Activated CD4-positive, alpha-beta T cell treated with anti-CD3 and anti-CD28 coated beads for 36 hours (primary cell): ENCODE measurements around the gene SLC29A3. TPM values are rescaled to one million over a fixed set of nuclear protein-coding genes. Genes with fewer than 3 reads are reported as not detected.
A peak's percentile ranks its signal among the peaks of the same experiment; 100 is the strongest.

ENCODE experiments used
- ATAC-seq: fragments of 200-7000 bp; cut with Tn5 transposase; one replicate; pipeline ENCODE4 v1.10.0; 2021; ENCODE audit warnings: mild to moderate bottlenecking, moderate library complexity
- CTCF ChIA-PET: fragments of 350-600 bp; sonication (Branson Sonifier 250); formaldehyde crosslinking; loops from one replicate; lab custom pipeline; 2021; ENCODE audit warnings: antibody characterized with exemption; lab: Charles Lee
- POLR2A ChIA-PET: fragments of 350-600 bp; sonication (Branson Sonifier 250); formaldehyde crosslinking; loops from one replicate; lab custom pipeline; 2021; ENCODE audit warnings: antibody characterized with exemption, inconsistent platforms; lab: Charles Lee
- DNase-seq: peaks from one replicate; pipeline ENCODE4 v3.0.0-alpha.2; 2020
- H3K27ac Mint-ChIP-seq: one replicate; pipeline ENCODE4 v1.8.0; 2021; ENCODE audit warnings: mixed read lengths
- H3K27me3 Mint-ChIP-seq: one replicate; pipeline ENCODE4 v1.8.0; 2021; ENCODE audit warnings: mixed read lengths
- H3K36me3 Mint-ChIP-seq: one replicate; pipeline ENCODE4 v1.8.0; 2021; ENCODE audit warnings: low read depth, mixed read lengths
- H3K4me1 Mint-ChIP-seq: one replicate; pipeline ENCODE4 v1.8.0; 2021; ENCODE audit warnings: mixed read lengths
- H3K4me3 Mint-ChIP-seq: one replicate; pipeline ENCODE4 v1.8.0; 2021; ENCODE audit warnings: mild to moderate bottlenecking, moderate library complexity, mixed read lengths
- H3K9me3 Mint-ChIP-seq: one replicate; pipeline ENCODE4 v1.8.0; 2021; ENCODE audit warnings: low read depth, mixed read lengths
- intact Hi-C, 2 experiments: fragments of 100-400 bp; cut with DNase I in 1 of 2; cut with micrococcal nuclease in 1 of 2; formaldehyde crosslinking; loops; one replicate each; pipeline versions ENCODE4 v1.14.2 to v1.15.1; 2022 to 2024; cut with DNase I, micrococcal nuclease
- total RNA-seq, 2 experiments: library from RNA; stranded (reverse); gene quantifications; one replicate each; pipeline ENCODE4 v1.2.3, GENCODE V29; 2021

SLC29A3 gene
- total RNA-seq, 2 experiments from 2014 or later = 2.4 to 2.6 TPM

DNA sequence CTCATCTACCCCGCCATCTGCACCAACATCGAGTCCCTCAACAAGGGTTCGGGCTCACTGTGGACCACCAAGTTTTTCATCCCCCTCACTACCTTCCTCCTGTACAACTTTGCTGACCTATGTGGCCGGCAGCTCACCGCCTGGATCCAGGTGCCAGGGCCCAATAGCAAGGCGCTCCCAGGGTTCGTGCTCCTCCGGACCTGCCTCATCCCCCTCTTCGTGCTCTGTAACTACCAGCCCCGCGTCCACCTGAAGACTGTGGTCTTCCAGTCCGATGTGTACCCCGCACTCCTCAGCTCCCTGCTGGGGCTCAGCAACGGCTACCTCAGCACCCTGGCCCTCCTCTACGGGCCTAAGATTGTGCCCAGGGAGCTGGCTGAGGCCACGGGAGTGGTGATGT, 43.1 kb downstream of the SLC29A3 start:
- POLR2A ChIA-PET = no interaction called here
- ATAC-seq (no peak), DNase-seq (no peak)
- Mint-ChIP-seq H3K27me3 (no peaks in the 10 kb centered on the region), H3K4me3 (no peak overlapping the region), H3K36me3 (peaks cover 8% of the 10 kb centered on the region), H3K4me1 (peaks cover 2% of the 10 kb centered on the region), H3K27ac (no peak overlapping the region), H3K9me3 (no peaks in the 10 kb centered on the region)
- intact Hi-C loops = no loop called here
- CTCF ChIA-PET = no interaction called here

DNA sequence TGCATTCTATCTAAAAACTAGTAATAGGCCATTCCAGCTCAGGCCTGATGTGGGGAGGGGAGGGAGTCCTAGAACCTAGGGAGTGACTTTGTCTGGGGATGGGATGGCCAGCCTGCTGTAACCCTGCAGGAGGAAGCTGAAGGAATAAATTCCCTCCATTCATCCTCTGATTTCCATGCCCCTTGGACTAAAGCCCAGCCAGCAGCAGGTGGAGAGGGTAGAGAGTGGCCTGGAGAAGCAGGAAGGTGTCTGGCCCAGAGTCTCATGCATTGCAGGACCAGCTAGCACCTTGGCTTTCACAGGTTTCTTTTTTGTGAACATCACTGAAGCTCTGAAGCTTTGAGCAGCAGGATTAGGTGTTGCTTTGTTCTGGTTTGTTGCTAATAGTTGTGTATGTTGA, 44.9 kb downstream of the SLC29A3 start:
- no peak overlapping the region for H3K4me3 Mint-ChIP-seq
- H3K36me3 Mint-ChIP-seq = peaks cover 8% of the 10 kb centered on the region
- intact Hi-C loops = no loop called here
- ChIA-PET CTCF (interaction anchor here (1.3 kb wide), 1 partner anchor 206 kb away, joined by 3 read pairs; no protein-coding TSS in a partner anchor), POLR2A (no interaction called here)
- H3K4me1 Mint-ChIP-seq = peaks cover 2% of the 10 kb centered on the region
- ATAC-seq (no peak), DNase-seq (no peak)
- H3K27ac Mint-ChIP-seq = no peak overlapping the region
- no peaks in the 10 kb centered on the region for H3K9me3 Mint-ChIP-seq
- no peaks in the 10 kb centered on the region for H3K27me3 Mint-ChIP-seq

GRCh38 chr10:71365366-71365765, 46.3 kb downstream of the SLC29A3 start:
- DNase-seq = no peak
- ChIA-PET CTCF (interaction anchor here (0.6 to 1.8 kb wide), 5 partner anchors 11 to 979 kb away, joined by 3 to 5 read pairs (median 3); partner anchors contain the start of gene SLC29A3), POLR2A (no interaction called here)
- Mint-ChIP-seq H3K4me1 (peaks cover 2% of the 10 kb centered on the region), H3K27me3 (no peaks in the 10 kb centered on the region), H3K36me3 (peaks cover 2% of the 10 kb centered on the region), H3K4me3 (no peak overlapping the region), H3K27ac (peak overlapping the region; percentile 7), H3K9me3 (no peaks in the 10 kb centered on the region)
- intact Hi-C loops = no loop called here
- ATAC-seq = no peak

- intact Hi-C loops = no loop called here
- Mint-ChIP-seq H3K36me3 (peaks cover 2% of the 10 kb centered on the region), H3K27ac (no peak overlapping the region), H3K4me3 (no peak overlapping the region), H3K27me3 (no peaks in the 10 kb centered on the region), H3K9me3 (no peaks in the 10 kb centered on the region), H3K4me1 (peaks cover 2% of the 10 kb centered on the region)
- DNase-seq (no peak), ATAC-seq (no peak)
- POLR2A ChIA-PET = no interaction called here
- CTCF ChIA-PET = interaction anchor here (0.6 to 1.8 kb wide), 5 partner anchors 11 to 347 kb away, joined by 3 to 5 read pairs (median 4); partner anchors contain the start of gene SLC29A3
Measured at GRCh38 chr10:71366690-71367089, 47.6 kb downstream of the SLC29A3 start.

GRCh38 chr10:71367271-71367670, 48.2 kb downstream of the SLC29A3 start:
- no peak for DNase-seq
- no peak for ATAC-seq
- CTCF ChIA-PET = interaction anchor here (0.7 to 1.1 kb wide), 2 partner anchors 10 to 59 kb away, joined by 3 read pairs; no protein-coding TSS in a partner anchor
- POLR2A ChIA-PET = no interaction called here
- Mint-ChIP-seq H3K36me3 (peaks cover 2% of the 10 kb centered on the region), H3K27me3 (peaks cover 2% of the 10 kb centered on the region), H3K27ac (no peak overlapping the region), H3K9me3 (no peaks in the 10 kb centered on the region), H3K4me3 (no peak overlapping the region), H3K4me1 (peaks cover 2% of the 10 kb centered on the region)
- intact Hi-C loops = no loop called here

DNA sequence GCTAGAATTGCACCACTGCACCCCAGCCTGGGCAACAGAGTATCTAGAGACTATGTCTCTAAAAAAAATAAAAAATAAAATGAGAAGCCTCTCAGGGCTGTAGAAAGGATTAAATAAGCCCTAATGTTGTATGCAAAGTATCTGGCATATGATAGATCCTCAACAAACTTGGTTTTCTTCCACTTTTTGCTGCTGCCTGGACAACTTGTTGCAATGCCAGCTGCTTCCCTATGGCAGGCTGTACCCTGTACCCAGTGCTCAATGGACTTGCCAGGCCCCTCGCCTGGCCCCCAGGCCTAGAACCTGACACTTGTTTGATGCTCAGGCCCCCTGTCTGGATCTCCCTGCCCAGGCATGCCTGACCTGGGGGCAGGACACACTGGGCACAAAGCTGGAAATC, 49.1 kb downstream of the SLC29A3 start:
- POLR2A ChIA-PET = interaction anchor here (0.6 kb wide), 1 partner anchor 68 kb away, joined by 3 read pairs; no protein-coding TSS in a partner anchor

GRCh38 chr10:71368643-71369042, 49.6 kb downstream of the SLC29A3 start:
- H3K4me3 Mint-ChIP-seq = no peak overlapping the region
- H3K36me3 Mint-ChIP-seq = no peaks in the 10 kb centered on the region
- POLR2A ChIA-PET = interaction anchor here (0.6 kb wide), 1 partner anchor 67 kb away, joined by 3 read pairs; no protein-coding TSS in a partner anchor
- H3K4me1 Mint-ChIP-seq = peaks cover 2% of the 10 kb centered on the region
- CTCF ChIA-PET = interaction anchor here (0.6 to 1.6 kb wide), 5 partner anchors 10 to 456 kb away, joined by 3 to 6 read pairs (median 3); no protein-coding TSS in a partner anchor
- H3K27me3 Mint-ChIP-seq = peaks cover 2% of the 10 kb centered on the region
- DNase-seq (no peak), ATAC-seq (peak; percentile 44)
- H3K9me3 Mint-ChIP-seq = no peaks in the 10 kb centered on the region
- intact Hi-C loops = no loop called here
- no peak overlapping the region for H3K27ac Mint-ChIP-seq

More for the DNA sequence above, 49.1 kb downstream of the SLC29A3 start:
- CTCF ChIA-PET = interaction anchor here (0.6 to 1.5 kb wide), 3 partner anchors 9 to 456 kb away, joined by 3 to 6 read pairs (median 3); no protein-coding TSS in a partner anchor
- Mint-ChIP-seq H3K4me1 (peaks cover 2% of the 10 kb centered on the region), H3K36me3 (no peaks in the 10 kb centered on the region), H3K9me3 (no peaks in the 10 kb centered on the region), H3K4me3 (no peak overlapping the region), H3K27ac (no peak overlapping the region), H3K27me3 (peaks cover 2% of the 10 kb centered on the region)
- intact Hi-C loops = no loop called here
- DNase-seq = no peak
- ATAC-seq = no peak

GRCh38 chr10:71369602-71370001, 50.5 kb downstream of the SLC29A3 start:
- Mint-ChIP-seq H3K9me3 (no peaks in the 10 kb centered on the region), H3K27me3 (peaks cover 2% of the 10 kb centered on the region), H3K4me3 (no peak overlapping the region), H3K27ac (no peak overlapping the region), H3K36me3 (no peaks in the 10 kb centered on the region), H3K4me1 (peaks cover 1% of the 10 kb centered on the region)
- POLR2A ChIA-PET = no interaction called here
- CTCF ChIA-PET = interaction anchor here (1.1 to 1.6 kb wide), 2 partner anchors 11 to 406 kb away, joined by 3 to 4 read pairs; no protein-coding TSS in a partner anchor
- intact Hi-C loops = no loop called here
- DNase-seq (no peak), ATAC-seq (no peak)

- H3K36me3 Mint-ChIP-seq = no peaks in the 10 kb centered on the region
Measured at GRCh38 chr10:71370031-71370430, 51.0 kb downstream of the SLC29A3 start.

DNA sequence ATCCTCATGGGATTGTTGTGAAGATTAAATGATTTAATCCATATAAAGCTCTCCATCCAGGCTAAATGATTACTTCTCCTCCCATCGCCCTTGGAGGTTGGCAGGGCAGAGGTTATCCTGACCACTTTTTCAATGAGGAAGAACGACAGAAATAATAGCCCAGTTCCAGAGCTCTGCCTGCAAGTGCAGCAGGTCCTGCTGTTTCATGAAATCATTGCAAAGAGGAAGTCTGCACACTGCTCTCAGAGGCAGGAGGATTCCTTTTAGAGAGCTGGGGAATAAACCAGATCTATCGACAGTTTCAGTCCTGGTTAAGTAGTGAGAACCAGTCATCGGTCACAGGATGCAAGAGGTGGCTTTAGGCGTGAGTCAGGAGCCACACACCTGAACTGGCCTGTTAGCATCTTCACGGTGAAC, 52.7 kb downstream of the SLC29A3 start:
- peak; percentile 57 for ATAC-seq
- no peaks in the 10 kb centered on the region for H3K9me3 Mint-ChIP-seq
- POLR2A ChIA-PET = interaction anchor here (0.6 kb wide), 1 partner anchor 450 kb away, joined by 3 read pairs; no protein-coding TSS in a partner anchor
- peaks cover 2% of the 10 kb centered on the region for H3K27me3 Mint-ChIP-seq
- no peaks in the 10 kb centered on the region for H3K4me1 Mint-ChIP-seq
- no peak overlapping the region for H3K4me3 Mint-ChIP-seq
- intact Hi-C loops = no loop called here
- no peak for DNase-seq
- CTCF ChIA-PET = interaction anchor here (1.3 to 1.4 kb wide), 2 partner anchors 10 to 53 kb away, joined by 4 read pairs; partner anchors contain the start of gene SLC29A3
- no peaks in the 10 kb centered on the region for H3K36me3 Mint-ChIP-seq
- H3K27ac Mint-ChIP-seq = no peak overlapping the region

More at GRCh38 chr10:71370031-71370430, 51.0 kb downstream of the SLC29A3 start:
- ATAC-seq (no peak), DNase-seq (no peak)
- Mint-ChIP-seq H3K27me3 (peaks cover 2% of the 10 kb centered on the region), H3K4me3 (no peak overlapping the region), H3K9me3 (no peaks in the 10 kb centered on the region), H3K4me1 (no peaks in the 10 kb centered on the region), H3K27ac (no peak overlapping the region)
- POLR2A ChIA-PET = no interaction called here
- intact Hi-C loops = no loop called here
- CTCF ChIA-PET = interaction anchor here (1.0 to 1.6 kb wide), 2 partner anchors 11 to 338 kb away, joined by 3 to 4 read pairs; no protein-coding TSS in a partner anchor

DNA sequence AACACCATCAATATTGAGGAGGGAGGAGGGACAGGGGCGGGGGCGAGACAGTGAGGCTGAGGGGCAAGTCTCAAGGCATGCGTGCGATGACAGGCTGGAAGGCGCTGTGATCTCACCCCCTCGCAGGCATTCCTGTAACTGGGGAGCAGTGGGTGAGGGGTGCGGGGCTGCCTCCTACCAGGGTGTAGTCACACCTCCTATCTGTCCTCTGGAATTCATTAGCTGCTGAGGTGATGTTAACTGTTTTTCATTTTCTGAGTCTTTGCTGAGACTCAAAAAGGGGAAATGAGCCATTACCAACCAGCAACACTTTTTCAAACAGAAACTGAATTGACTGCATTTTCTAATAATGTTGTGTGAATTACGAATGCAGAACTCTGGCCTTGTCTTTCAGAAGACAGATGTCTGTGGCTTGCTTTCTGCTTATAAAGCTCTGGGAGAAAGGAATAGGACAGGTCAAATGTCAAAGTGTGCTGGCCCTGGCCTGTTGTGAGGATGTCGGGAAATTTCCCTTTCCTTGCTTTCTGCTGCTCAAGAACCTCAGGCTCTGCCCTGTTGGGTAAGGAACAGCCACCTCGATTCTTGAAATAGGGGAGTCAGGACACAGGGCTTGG, 53.9 kb downstream of the SLC29A3 start:
- Mint-ChIP-seq H3K27ac (no peak overlapping the region), H3K9me3 (no peaks in the 10 kb centered on the region), H3K4me3 (no peak overlapping the region), H3K4me1 (peaks cover 4% of the 10 kb centered on the region), H3K36me3 (no peaks in the 10 kb centered on the region), H3K27me3 (peaks cover 2% of the 10 kb centered on the region)
- ChIA-PET POLR2A (interaction anchor here (0.7 kb wide), 1 partner anchor 406 kb away, joined by 4 read pairs; no protein-coding TSS in a partner anchor), CTCF (interaction anchor here (1.4 kb wide), 1 partner anchor 54 kb away, joined by 4 read pairs; the partner anchor contains the start of gene SLC29A3)
- intact Hi-C loops = no loop called here
- ATAC-seq (no peak), DNase-seq (no peak)
